GM12878 (cell line): ENCODE results near the gene ANGEL2. TPM values are rescaled to one million over a fixed set of nuclear protein-coding genes. Genes with fewer than 3 reads are reported as not detected.

ENCODE experiments used
- BCLAF1 ChIP-seq: fragments of 450-650 bp; IDR thresholded peaks from 2 replicates; pipeline ENCODE4 v1.6.1; 2017; ENCODE audit warnings: antibody characterized with exemption, mild to moderate bottlenecking, moderate library complexity
- DPF2 ChIP-seq: fragments of 450-650 bp; IDR thresholded peaks from 2 replicates; pipeline ENCODE4 v1.6.1; 2017; ENCODE audit warnings: mild to moderate bottlenecking
- EGR1 ChIP-seq, 2 experiments: IDR thresholded peaks; 1 replicate in 1 of 2; 2 replicates in 1 of 2; pipeline ENCODE4 v1.6.1; 2011 to 2012; ENCODE audit warnings: low read depth in 2 of 2, low read length in 2 of 2, borderline replicate concordance in 1 of 2, mild to moderate bottlenecking in 1 of 2, moderate library complexity in 1 of 2
- HDAC6 ChIP-seq: fragments of 200-600 bp; sonication (generic); IDR thresholded peaks from one replicate; pipeline ENCODE4 v1.8.0; 2017; ENCODE audit warnings: antibody characterized with exemption; ENCODE audit not compliant: unreplicated experiment
- MEF2B ChIP-seq: fragments of 450-650 bp; IDR thresholded peaks from 2 replicates; pipeline ENCODE4 v1.6.1; 2018; ENCODE audit warnings: mild to moderate bottlenecking, moderate library complexity; ENCODE audit not compliant: partially characterized antibody, poor library complexity, severe bottlenecking
- NBN ChIP-seq: fragments of 450-650 bp; IDR thresholded peaks from 2 replicates; pipeline ENCODE4 v1.6.1; 2016
- PML ChIP-seq: IDR thresholded peaks from 2 replicates; pipeline ENCODE4 v1.6.1; 2012; ENCODE audit warnings: low read length, inconsistent platforms
- PRDM15 ChIP-seq: fragments of 450-650 bp; formaldehyde crosslinking; IDR thresholded peaks from 2 replicates; pipeline ENCODE4 v1.4.0; 2020; ENCODE audit warnings: mild to moderate bottlenecking, moderate library complexity
- USF2 ChIP-seq: IDR thresholded peaks from 2 replicates; pipeline ENCODE4 v1.6.1; 2011; ENCODE audit warnings: low read depth, low read length, improper control_type of control experiment, borderline replicate concordance
- YY1 ChIP-seq: IDR thresholded peaks from 2 replicates; pipeline ENCODE4 v1.6.1; 2011; ENCODE audit warnings: low read depth, mild to moderate bottlenecking, low read length
- ZBED1 ChIP-seq: IDR thresholded peaks from 2 replicates; pipeline ENCODE4 v1.6.1; 2016; ENCODE audit warnings: borderline replicate concordance
- ZBTB4 ChIP-seq: fragments of 450-650 bp; formaldehyde crosslinking; IDR thresholded peaks from 2 replicates; pipeline ENCODE4 v1.4.0; 2022; ENCODE audit warnings: mild to moderate bottlenecking, moderate library complexity
- ZNF24 ChIP-seq: fragments of 450-650 bp; IDR thresholded peaks from 2 replicates; pipeline ENCODE4 v1.6.1; 2017; ENCODE audit warnings: antibody characterized with exemption, mild to moderate bottlenecking
- ZNF384 ChIP-seq: IDR thresholded peaks from 2 replicates; pipeline ENCODE4 v1.6.1; 2012; ENCODE audit warnings: low read depth, mild to moderate bottlenecking, low read length, improper control_type of control experiment, borderline replicate concordance
- polyA plus RNA-seq, 11 experiments: library from polyadenylated mRNA; depleted of rRNA in 4 of 11; unstranded in 6 of 11; stranded (reverse) in 5 of 11; fragments of >200 nt; fragmentation: Nextera tagmentation in 4 of 11; fragmentation: Illumina TruSeq in 1 of 11; extraction: Ambion mirVana in 4 of 11; extraction: Trizol in 1 of 11; gene quantifications; 1 replicate in 1 of 11; 2 replicates in 10 of 11; pipeline versions ENCODE4 v1.2.1 to v1.2.3, GENCODE V29; 2011 to 2016; ENCODE audit warnings: inconsistent platforms in 2 of 11, missing spikeins in 2 of 11, low read depth in 1 of 11
- total RNA-seq, 4 experiments: library from RNA; depleted of rRNA in 3 of 4; stranded (reverse); fragments of >200 nt in 3 of 4; fragmentation: Illumina TruSeq in 1 of 4; extraction: Trizol in 1 of 4; gene quantifications; 2 replicates each; pipeline versions ENCODE4 v1.2.1 to v1.2.3, GENCODE V29; 2013 to 2021

The ANGEL2 gene
- total and polyA plus RNA-seq, 10 of the 15 experiments (the other 5 are each of a cell fraction or from before 2014, with no cell fraction given) = 6.3 to 53.9 (median 30.7) TPM

- no peak for TF ChIP-seq ZBTB4 (CRISPR knock-in tag)
- TF ChIP-seq YY1 = peak; percentile 30; the same call in 1 of the 2 replicates
- TF ChIP-seq ZBED1 = 0 out of 2 replicates have a peak, but pooled peaks have one; percentile 40
- peak; percentile 13; the same call in 1 of the 2 replicates for TF ChIP-seq USF2
- no peak for TF ChIP-seq PML
- TF ChIP-seq ZNF384 = no peak
- TF ChIP-seq HDAC6 = no peak
- TF ChIP-seq ZNF24 = no peak
- peak; percentile 91 for TF ChIP-seq MEF2B
- TF ChIP-seq PRDM15 (CRISPR knock-in tag) = no peak
- peak; percentile 54; the same call in 1 of the 2 replicates for TF ChIP-seq NBN
- no peak for TF ChIP-seq BCLAF1
- peak; percentile 67; the same call in 1 of the 2 replicates for TF ChIP-seq DPF2
- TF ChIP-seq EGR1 (IDR thresholded peaks at IDR 0.05; ENCODE audit: borderline replicate concordance in 1 of 2, low read depth in 2 of 2, low read length in 2 of 2) = peak in 1 of 2 experiments; percentile 54; a peak in 1 of 3 replicates
Measured at GRCh38 chr1:212959266-212960220, 56.1 kb downstream of the ANGEL2 start (continued).
